Measurements from ENCODE around the gene CD2. TPM values are rescaled to one million over a fixed set of nuclear protein-coding genes. Genes with fewer than 3 reads are reported as not detected.
A peak's percentile ranks its signal among the peaks of the same experiment; 100 is the strongest.

The CD2 gene
- total RNA-seq, 1 donor from 2014 or later, result 0.35 TPM

GRCh38 chr1:116817582-116818064 lies 63.4 kb downstream of the CD2 start:
- Mint-ChIP-seq H3K27ac (no peak overlapping the region), H3K27me3 (no peaks in the 10 kb centered on the region), H3K4me1 (peaks cover 9% of the 10 kb centered on the region), H3K4me3 (no peak overlapping the region), H3K9me3 (peaks cover 4% of the 10 kb centered on the region), H3K36me3 (ENCODE audit: low read depth) (no peaks in the 10 kb centered on the region)
- DNase-seq, result peak; percentile 33
- peak; percentile 66 for ATAC-seq (ENCODE audit: low read depth)
- intact Hi-C loops (cut with micrococcal nuclease), result loop anchor here (1.0 to 2.0 kb wide), 4 partner anchors 80 to 243 kb away; no protein-coding TSS in a partner anchor
- TF ChIP-seq CTCF (IDR thresholded peaks at IDR 0.05), result no peak
- ChIA-PET CTCF (interaction anchor here (0.7 to 1.7 kb wide), 6 partner anchors 79 to 454 kb away, joined by 3 to 19 read pairs (median 4); no protein-coding TSS in a partner anchor), POLR2A (no interaction called here)

Other genes starting within 250 kb of the CD2 start
- gene CD58, start 183.4 kb upstream of the CD2 start, total RNA-seq, result 146 and 160 TPM in 2 replicates
- gene IGSF3, start 86.7 kb upstream of the CD2 start, total RNA-seq, result 6.8 and 7.2 TPM in 2 replicates
- not detected in 2 replicates for gene PTGFRN, start 155.5 kb downstream of the CD2 start, total RNA-seq
- gene CD101, start 247.3 kb downstream of the CD2 start, total RNA-seq, result 0.42 and 0.46 TPM in 2 replicates

All from activated B cell treated with CpG ODN at 0.5 μM for 24 hours (primary cell).